ENCODE measurements around the gene CD82. TPM values are rescaled to one million over a fixed set of nuclear protein-coding genes. Genes with fewer than 3 reads are reported as not detected.

CD82 gene
- total and polyA plus RNA-seq, 2 donors from 2014 or later, result 59.3 to 94.4 TPM

- Histone ChIP-seq H3K9ac (ENCODE audit: low read length in 3 of 3) (no peak overlapping the region), H3K4me1 (ENCODE audit: control insufficient read depth in 2 of 3, insufficient read depth in 2 of 3, low read depth in 1 of 3, low read length in 3 of 3) (no peaks in the 10 kb centered on the region), H3K36me3 (ENCODE audit: control insufficient read depth in 2 of 3, insufficient read depth in 3 of 3, low read length in 3 of 3) (no peaks in the 10 kb centered on the region), H3K27me3 (ENCODE audit: control insufficient read depth, insufficient read depth, low read length) (no peaks in the 10 kb centered on the region), H3K9me3 (ENCODE audit: control insufficient read depth in 2 of 3, insufficient read depth in 1 of 3, low read length in 3 of 3) (peaks cover 0 to 5% (median 4%) of the 10 kb centered on the region in 3 donors), H3K27ac (ENCODE audit: low read depth in 2 of 2, low read length in 2 of 2) (no peak overlapping the region), H3K4me3 (ENCODE audit: low read length in 3 of 3) (no peak overlapping the region)
- DNase-seq (no peak), FAIRE-seq (no peak)
- intact Hi-C loops (cut with DNase I), result no loop called here
- TF ChIP-seq, protein P1, sequence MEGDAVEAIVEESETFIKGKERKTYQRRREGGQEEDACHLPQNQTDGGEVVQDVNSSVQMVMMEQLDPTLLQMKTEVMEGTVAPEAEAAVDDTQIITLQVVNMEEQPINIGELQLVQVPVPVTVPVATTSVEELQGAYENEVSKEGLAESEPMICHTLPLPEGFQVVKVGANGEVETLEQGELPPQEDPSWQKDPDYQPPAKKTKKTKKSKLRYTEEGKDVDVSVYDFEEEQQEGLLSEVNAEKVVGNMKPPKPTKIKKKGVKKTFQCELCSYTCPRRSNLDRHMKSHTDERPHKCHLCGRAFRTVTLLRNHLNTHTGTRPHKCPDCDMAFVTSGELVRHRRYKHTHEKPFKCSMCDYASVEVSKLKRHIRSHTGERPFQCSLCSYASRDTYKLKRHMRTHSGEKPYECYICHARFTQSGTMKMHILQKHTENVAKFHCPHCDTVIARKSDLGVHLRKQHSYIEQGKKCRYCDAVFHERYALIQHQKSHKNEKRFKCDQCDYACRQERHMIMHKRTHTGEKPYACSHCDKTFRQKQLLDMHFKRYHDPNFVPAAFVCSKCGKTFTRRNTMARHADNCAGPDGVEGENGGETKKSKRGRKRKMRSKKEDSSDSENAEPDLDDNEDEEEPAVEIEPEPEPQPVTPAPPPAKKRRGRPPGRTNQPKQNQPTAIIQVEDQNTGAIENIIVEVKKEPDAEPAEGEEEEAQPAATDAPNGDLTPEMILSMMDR (IDR thresholded peaks at IDR 0.05; ENCODE audit: borderline replicate concordance, extremely low read depth, insufficient read depth), result no peak
Observed at GRCh38 chr11:44648109-44648508, 82.6 kb downstream of the CD82 start.

- FAIRE-seq, result no peak
- intact Hi-C loops (cut with DNase I), result no loop called here
- H3K36me3 ChIP-seq (ENCODE audit: control insufficient read depth in 2 of 3, insufficient read depth in 3 of 3, low read length in 3 of 3), result no peaks in the 10 kb centered on the region
Observed at GRCh38 chr11:44651535-44652155, 86.2 kb downstream of the CD82 start.

DNA sequence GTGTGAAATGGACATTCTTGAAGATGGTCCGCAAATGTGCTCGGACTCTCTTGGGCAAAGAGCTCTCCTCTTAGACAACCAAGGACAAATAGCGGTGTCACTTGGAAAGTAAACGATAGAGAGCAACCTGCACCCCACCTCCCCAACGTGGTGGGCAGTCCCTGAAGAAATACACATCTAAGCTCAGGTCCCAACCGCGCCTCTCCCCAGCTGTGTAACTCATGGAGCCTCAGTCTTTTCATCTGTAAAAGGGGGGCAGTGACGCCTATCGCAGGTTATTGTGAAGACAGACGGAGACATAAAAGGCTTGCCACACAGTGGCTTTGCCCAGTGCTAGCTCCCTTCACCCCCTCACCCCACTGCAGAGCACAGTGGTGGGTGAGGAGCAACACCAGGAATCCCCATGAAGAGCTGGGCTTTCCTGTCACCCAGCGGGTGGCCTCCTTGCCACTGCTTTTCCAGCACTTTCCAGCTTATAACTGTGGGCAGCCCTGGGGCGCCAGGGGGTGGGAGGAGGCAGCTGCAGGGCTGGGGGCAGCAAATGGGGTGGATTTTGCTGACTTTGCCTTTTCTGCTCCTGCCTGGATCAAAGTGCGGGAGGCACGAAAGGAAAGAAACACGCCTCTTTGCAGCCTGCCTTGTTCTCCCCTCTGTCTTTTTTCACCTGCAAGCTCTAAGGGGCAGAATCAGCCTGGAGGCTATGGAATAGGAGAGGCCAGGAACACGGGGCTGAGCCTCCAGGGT lies 87.6 kb downstream of the CD82 start:
- no peak for FAIRE-seq

More at GRCh38 chr11:44651535-44652155, 86.2 kb downstream of the CD82 start:
- no peak overlapping the region for H3K27ac ChIP-seq (ENCODE audit: low read depth in 2 of 2, low read length in 2 of 2)
- no peaks in the 10 kb centered on the region for H3K9me3 ChIP-seq (ENCODE audit: control insufficient read depth in 2 of 3, insufficient read depth in 1 of 3, low read length in 3 of 3)
- H3K27me3 ChIP-seq (ENCODE audit: control insufficient read depth, insufficient read depth, low read length), result no peaks in the 10 kb centered on the region
- DNase-seq, result peak in 2 of 5 donors; percentile 35 to 47
- no peak overlapping the region for H3K4me3 ChIP-seq (ENCODE audit: low read length in 3 of 3)
- no peak overlapping the region for H3K9ac ChIP-seq (ENCODE audit: low read length in 3 of 3)
- H3K4me1 ChIP-seq (ENCODE audit: control insufficient read depth in 2 of 3, insufficient read depth in 2 of 3, low read depth in 1 of 3, low read length in 3 of 3), result no peaks in the 10 kb centered on the region
- TF ChIP-seq, protein P1 (IDR thresholded peaks at IDR 0.05; ENCODE audit: borderline replicate concordance, extremely low read depth, insufficient read depth), result no peak

More for the DNA sequence above, 87.6 kb downstream of the CD82 start:
- H3K27me3 ChIP-seq (ENCODE audit: control insufficient read depth, insufficient read depth, low read length), result no peaks in the 10 kb centered on the region
- intact Hi-C loops (cut with DNase I), result no loop called here
- H3K4me3 ChIP-seq (ENCODE audit: low read length in 3 of 3), result no peak overlapping the region
- H3K27ac ChIP-seq (ENCODE audit: low read depth in 2 of 2, low read length in 2 of 2), result no peak overlapping the region
- DNase-seq, result peak in 1 of 5 donors; percentile 36
- no peaks in the 10 kb centered on the region for H3K9me3 ChIP-seq (ENCODE audit: control insufficient read depth in 2 of 3, insufficient read depth in 1 of 3, low read length in 3 of 3)
- H3K9ac ChIP-seq (ENCODE audit: low read length in 3 of 3), result no peak overlapping the region
- TF ChIP-seq, protein P1 (IDR thresholded peaks at IDR 0.05; ENCODE audit: borderline replicate concordance, extremely low read depth, insufficient read depth), result no peak
- no peaks in the 10 kb centered on the region for H3K4me1 ChIP-seq (ENCODE audit: control insufficient read depth in 2 of 3, insufficient read depth in 2 of 3, low read depth in 1 of 3, low read length in 3 of 3)
- no peaks in the 10 kb centered on the region for H3K36me3 ChIP-seq (ENCODE audit: control insufficient read depth in 2 of 3, insufficient read depth in 3 of 3, low read length in 3 of 3)

Measured in kidney (tissue), 14 donors.